HepG2 (cell line): ENCODE data around the gene AAMP. TPM values are rescaled to one million over a fixed set of nuclear protein-coding genes. Genes with fewer than 3 reads are reported as not detected.

Experiments used
- ATRX ChIP-seq: sonication (generic); formaldehyde crosslinking; IDR thresholded peaks from 2 replicates; pipeline ENCODE4 v1.4.0; 2020; ENCODE audit warnings: missing genetic modification reagents, borderline replicate concordance
- CCDC6 ChIP-seq: sonication (generic); formaldehyde crosslinking; IDR thresholded peaks from 2 replicates; pipeline ENCODE4 v1.8.1; 2022; ENCODE audit warnings: mild to moderate bottlenecking, missing genetic modification reagents, moderate library complexity
- EED ChIP-seq: sonication (generic); formaldehyde crosslinking; IDR thresholded peaks from 2 replicates; pipeline ENCODE4 v1.5.0; 2020; ENCODE audit warnings: mild to moderate bottlenecking, missing genetic modification reagents
- FIP1L1 ChIP-seq: fragments of 200-400 bp; formaldehyde crosslinking; IDR thresholded peaks from 2 replicates; pipeline ENCODE4 v1.6.1; 2018; ENCODE audit warnings: low read depth, mild to moderate bottlenecking, low read length, moderate library complexity, borderline replicate concordance; ENCODE audit not compliant: insufficient read depth
- FOSL1 ChIP-seq: sonication (generic); formaldehyde crosslinking; IDR thresholded peaks from 2 replicates; pipeline ENCODE4 v1.9.0; 2021; ENCODE audit warnings: missing genetic modification reagents, borderline replicate concordance
- GABPA ChIP-seq, 2 experiments: IDR thresholded peaks; 2 replicates each; pipeline ENCODE4 v1.6.1; 2011 to 2016; ENCODE audit warnings: low read depth in 2 of 2, low read length in 1 of 2, missing biosample characterization in 1 of 2, missing genetic modification characterization in 1 of 2
- MIER3 ChIP-seq: IDR thresholded peaks from 2 replicates; pipeline ENCODE4 v1.6.1; 2016; ENCODE audit warnings: missing compliant biosample characterization, borderline replicate concordance
- NFE2 ChIP-seq: sonication (generic); formaldehyde crosslinking; IDR thresholded peaks from 2 replicates; pipeline ENCODE4 v1.4.0; 2020; ENCODE audit warnings: missing genetic modification reagents
- NONO ChIP-seq, 2 experiments: fragments of 450-650 bp in 1 of 2; sonication (generic) in 1 of 2; formaldehyde crosslinking in 1 of 2; IDR thresholded peaks in 1 of 2; conservative IDR thresholded peaks in 1 of 2; 2 replicates each; pipeline versions ENCODE4 v1.6.1 to v1.8.0; 2017 to 2022; ENCODE audit warnings: mild to moderate bottlenecking in 1 of 2, missing genetic modification reagents in 1 of 2, moderate library complexity in 1 of 2
- PHF5A ChIP-seq: IDR thresholded peaks from one replicate; pipeline ENCODE4 v1.6.1; 2018; ENCODE audit warnings: low read depth, missing genetic modification reagents; ENCODE audit not compliant: unreplicated experiment
- RXRA ChIP-seq: sonication (generic); formaldehyde crosslinking; IDR thresholded peaks from 2 replicates; pipeline ENCODE4 v1.5.1; 2020; ENCODE audit warnings: missing genetic modification reagents
- SALL1 ChIP-seq: sonication (generic); formaldehyde crosslinking; IDR thresholded peaks from 2 replicates; pipeline ENCODE4 v1.8.0; 2022; ENCODE audit warnings: mild to moderate bottlenecking, missing genetic modification reagents
- SRF ChIP-seq: IDR thresholded peaks from 2 replicates; pipeline ENCODE4 v1.6.1; 2011; ENCODE audit warnings: mild to moderate bottlenecking, low read depth, low read length, moderate library complexity
- SRSF4 ChIP-seq: fragments of 200-400 bp; formaldehyde crosslinking; IDR thresholded peaks from one replicate; pipeline ENCODE4 v1.6.1; 2018; ENCODE audit warnings: mild to moderate bottlenecking, low read depth, low read length, moderate library complexity; ENCODE audit not compliant: poor library complexity, severe bottlenecking
- TBP ChIP-seq: sonication (generic); formaldehyde crosslinking; IDR thresholded peaks from 2 replicates; pipeline ENCODE4 v1.5.0; 2020; ENCODE audit warnings: missing genetic modification reagents
- ZFP36 ChIP-seq: fragments of 150-350 bp; IDR thresholded peaks from 2 replicates; pipeline ENCODE4 v1.6.1; 2018; ENCODE audit warnings: borderline replicate concordance, low read length, low read depth; ENCODE audit not compliant: partially characterized antibody
- ZFP41 ChIP-seq: sonication (generic); formaldehyde crosslinking; IDR thresholded peaks from 2 replicates; pipeline ENCODE4 v1.4.0; 2020; ENCODE audit warnings: mild to moderate bottlenecking, missing genetic modification reagents, borderline replicate concordance
- ZNF282 ChIP-seq: fragments of 450-650 bp; IDR thresholded peaks from 2 replicates; pipeline ENCODE4 v1.6.1; 2018; ENCODE audit not compliant: partially characterized antibody
- ZNF30 ChIP-seq: sonication (generic); formaldehyde crosslinking; IDR thresholded peaks from 2 replicates; pipeline ENCODE4 v1.5.0; 2020; ENCODE audit warnings: mild to moderate bottlenecking, missing genetic modification reagents
- ZNF317 ChIP-seq: sonication (generic); formaldehyde crosslinking; IDR thresholded peaks from 2 replicates; pipeline ENCODE4 v1.5.0; 2020; ENCODE audit warnings: mild to moderate bottlenecking, missing genetic modification reagents
- ZNF367 ChIP-seq: sonication (generic); formaldehyde crosslinking; IDR thresholded peaks from 2 replicates; pipeline ENCODE4 v1.4.0; 2020; ENCODE audit warnings: missing genetic modification reagents, borderline replicate concordance
- ZNF441 ChIP-seq: sonication (generic); formaldehyde crosslinking; IDR thresholded peaks from 2 replicates; pipeline ENCODE4 v1.7.0; 2021; ENCODE audit warnings: missing genetic modification reagents, borderline replicate concordance
- ZNF556 ChIP-seq: sonication (generic); formaldehyde crosslinking; IDR thresholded peaks from 2 replicates; pipeline ENCODE4 v1.4.0; 2020; ENCODE audit warnings: mild to moderate bottlenecking, missing genetic modification reagents, borderline replicate concordance
- ZNF574 ChIP-seq: sonication (generic); formaldehyde crosslinking; IDR thresholded peaks from 2 replicates; pipeline ENCODE4 v1.4.0; 2020; ENCODE audit warnings: missing genetic modification reagents
- polyA plus RNA-seq, 8 experiments: library from polyadenylated mRNA; depleted of rRNA in 3 of 8; stranded (reverse) in 7 of 8; unstranded in 1 of 8; fragments of >200 nt; fragmentation: Illumina TruSeq in 4 of 8; extraction: Trizol in 4 of 8; gene quantifications; 2 replicates each; pipeline versions ENCODE4 v1.2.1 to v1.2.3, GENCODE V29; 2011 to 2016; ENCODE audit warnings: low read depth in 4 of 8, missing spikeins in 1 of 8, mixed read lengths in 1 of 8; ENCODE audit not compliant: insufficient read depth in 1 of 8
- total RNA-seq, 5 experiments: library from RNA; depleted of rRNA; stranded (reverse); fragments of >200 nt; fragmentation: Illumina TruSeq; extraction: Trizol; gene quantifications; 2 replicates each; pipeline ENCODE4 v1.2.3, GENCODE V29; 2016; ENCODE audit warnings: low read depth in 1 of 5
- TF ChIP-seq, protein P1 (sequence below): sonication (generic); formaldehyde crosslinking; IDR thresholded peaks from 2 replicates; pipeline ENCODE4 v1.5.1; 2020; ENCODE audit warnings: mild to moderate bottlenecking, missing genetic modification reagents, moderate library complexity

Gene AAMP
- total and polyA plus RNA-seq, 2 of the 13 experiments (the other 11 are each of a cell fraction or from before 2014, with no cell fraction given), result 110 to 186 TPM

DNA sequence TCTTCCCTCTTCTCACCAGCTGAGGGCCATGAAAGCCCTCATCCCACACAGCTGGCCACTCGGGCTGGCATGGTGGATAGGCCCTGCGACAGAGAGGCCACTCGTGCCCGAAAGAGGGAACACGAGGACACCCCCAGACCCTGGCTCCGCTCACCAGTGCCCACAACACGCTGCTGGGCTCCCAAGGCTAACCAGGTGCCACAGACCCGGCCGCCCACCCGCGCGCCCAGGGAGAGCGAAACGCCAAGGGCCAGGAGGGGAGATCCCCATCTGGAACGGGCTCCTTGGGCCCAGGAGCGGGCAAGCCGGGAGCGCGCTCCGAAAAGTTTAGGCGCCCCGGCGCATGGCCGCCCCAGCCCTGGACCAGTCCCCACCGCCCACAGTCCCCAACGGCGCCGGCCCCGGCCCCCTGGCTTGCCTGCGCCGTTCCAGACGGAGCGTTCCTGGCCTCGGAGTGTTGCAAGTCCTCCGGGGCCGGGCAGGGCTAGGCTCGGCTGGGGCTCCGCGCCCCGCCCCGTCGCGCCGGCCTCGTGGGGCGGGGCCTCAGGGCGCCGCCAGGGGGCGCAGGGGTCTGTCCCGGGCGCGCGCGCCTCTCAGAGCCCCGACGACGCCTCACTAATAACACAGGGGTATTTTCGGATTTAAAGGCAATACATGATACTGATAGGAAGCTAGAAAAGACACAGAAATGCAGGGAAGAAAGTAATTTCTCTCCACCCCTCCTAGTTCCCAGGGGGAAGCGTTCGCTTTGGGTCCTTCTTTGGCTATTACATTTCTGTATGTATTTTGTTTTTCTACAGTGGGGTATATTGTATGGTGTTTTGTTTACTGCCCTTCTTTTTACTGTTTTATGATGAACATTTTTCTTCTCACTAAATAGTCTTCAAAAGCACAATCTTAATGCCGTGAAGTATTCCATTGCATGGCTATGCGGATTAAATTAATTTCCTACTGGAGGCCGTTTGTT is 22.4 kb upstream of the AAMP start, which contains the start of gene TMBIM1 (continued):
- TF ChIP-seq RXRA (peak; percentile 54; the same call in 1 of the 2 replicates), CCDC6 (CRISPR knock-in tag) (peak; percentile 89; the same call in 1 of the 2 replicates), SRF (no peak), EED (CRISPR knock-in tag) (no peak; the same call in 1 of the 2 replicates), FOSL1 (CRISPR knock-in tag) (no peak), ZFP41 (CRISPR knock-in tag) (0 out of 2 replicates have a peak, but pooled peaks have one; percentile 70), ZNF317 (CRISPR knock-in tag) (0 out of 2 replicates have a peak, but pooled peaks have one; percentile 75), ATRX (CRISPR knock-in tag) (no peak), SALL1 (CRISPR knock-in tag) (peak; percentile 90), ZNF367 (CRISPR knock-in tag) (peak; percentile 51; the same call in 1 of the 2 replicates), ZNF441 (CRISPR knock-in tag) (peak; percentile 61; the same call in 1 of the 2 replicates), FIP1L1 (no peak), NFE2 (CRISPR knock-in tag) (no peak), ZNF574 (CRISPR knock-in tag) (peak; percentile 74), TBP (peak; percentile 81; the same call in 1 of the 2 replicates), MIER3 (CRISPR knock-in tag) (no peak), GABPA (IDR thresholded peaks at IDR 0.05; ENCODE audit: low read depth, low read length) (no peak), GABPA (CRISPR knock-in tag; IDR thresholded peaks at IDR 0.05; ENCODE audit: low read depth) (no peak), NONO (IDR thresholded peaks at IDR 0.05) (no peak), NONO (CRISPR knock-in tag; conservative IDR thresholded peaks at IDR 0.05) (no peak; the same call in none of the 2 replicates), ZNF30 (CRISPR knock-in tag) (no peak), PHF5A (no peak), ZNF282 (no peak), ZFP36 (no peak), SRSF4 (peak; percentile 55), ZNF556 (CRISPR knock-in tag) (no peak)
- TF ChIP-seq, protein P1, sequence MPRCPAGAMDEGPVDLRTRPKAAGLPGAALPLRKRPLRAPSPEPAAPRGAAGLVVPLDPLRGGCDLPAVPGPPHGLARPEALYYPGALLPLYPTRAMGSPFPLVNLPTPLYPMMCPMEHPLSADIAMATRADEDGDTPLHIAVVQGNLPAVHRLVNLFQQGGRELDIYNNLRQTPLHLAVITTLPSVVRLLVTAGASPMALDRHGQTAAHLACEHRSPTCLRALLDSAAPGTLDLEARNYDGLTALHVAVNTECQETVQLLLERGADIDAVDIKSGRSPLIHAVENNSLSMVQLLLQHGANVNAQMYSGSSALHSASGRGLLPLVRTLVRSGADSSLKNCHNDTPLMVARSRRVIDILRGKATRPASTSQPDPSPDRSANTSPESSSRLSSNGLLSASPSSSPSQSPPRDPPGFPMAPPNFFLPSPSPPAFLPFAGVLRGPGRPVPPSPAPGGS, result peak; percentile 54; the same call in 1 of the 2 replicates
